Embryonic facial prominence (tissue), 1 donor: Measurements from ENCODE around the gene JMJD4.

Experiments used
- DNase-seq: peaks from one replicate; pipeline ENCODE4 v3.0.0-alpha.2; 2016; ENCODE audit errors: extremely low spot score

Gene JMJD4

DNA sequence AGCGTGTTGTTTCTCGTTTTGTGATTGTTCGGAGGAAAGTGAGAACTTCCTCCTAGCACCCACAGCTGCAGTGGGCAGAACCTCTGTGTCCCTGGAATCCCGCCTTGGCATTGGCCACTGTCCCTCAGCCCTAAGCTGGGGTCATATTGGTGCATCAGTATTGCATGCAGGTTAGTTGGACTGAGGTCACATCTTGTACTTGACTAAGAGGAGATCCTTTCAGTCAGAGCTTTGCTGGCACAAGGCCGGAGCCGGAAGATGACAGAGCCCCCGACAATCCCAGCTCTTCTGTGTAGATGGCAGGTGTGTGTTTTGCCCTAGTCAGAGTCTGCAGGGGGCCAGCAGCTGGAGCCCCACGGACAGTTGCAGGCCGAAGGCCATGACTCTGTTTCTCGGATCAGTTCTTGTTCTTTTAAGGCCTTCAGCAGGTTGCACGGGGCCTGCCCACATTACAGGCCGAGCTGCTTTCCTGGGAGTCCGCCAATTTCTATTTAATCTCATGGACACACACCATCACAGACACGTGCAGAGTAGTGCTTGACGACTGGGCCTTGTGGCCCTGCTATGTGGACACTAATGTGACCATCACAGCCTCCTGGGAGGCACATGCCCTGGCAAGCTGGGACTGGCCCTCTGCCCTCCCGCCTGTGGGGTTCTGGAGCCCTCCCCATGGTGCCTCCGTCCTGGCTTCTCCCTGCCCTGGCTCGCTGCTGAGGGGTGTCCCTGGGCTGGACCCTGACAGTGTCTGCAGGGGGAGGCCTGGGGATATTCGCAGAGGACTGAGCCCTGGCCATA, 15.0 kb upstream of the JMJD4 start:
- no peak for DNase-seq

DNA sequence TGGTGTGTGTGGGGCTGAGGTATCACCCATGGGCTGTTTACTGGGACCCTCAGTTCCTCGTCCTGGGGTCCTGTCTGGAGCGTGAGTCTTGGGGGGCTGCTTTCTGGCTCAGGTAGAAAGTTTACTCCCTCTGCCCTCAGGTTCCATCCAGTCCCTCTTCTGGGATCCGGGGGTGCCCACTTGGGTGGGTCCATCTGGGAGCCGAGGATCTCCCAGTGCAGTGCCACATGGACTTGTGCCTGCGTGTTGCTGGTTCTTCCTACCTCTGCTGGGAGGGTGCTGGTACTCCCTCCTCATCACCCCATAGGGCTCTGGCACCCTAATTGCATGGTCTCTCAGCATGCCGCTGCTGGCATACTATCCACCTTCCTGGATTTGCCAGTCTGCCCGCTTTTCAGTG, 14.1 kb upstream of the JMJD4 start:
- no peak for DNase-seq

DNA sequence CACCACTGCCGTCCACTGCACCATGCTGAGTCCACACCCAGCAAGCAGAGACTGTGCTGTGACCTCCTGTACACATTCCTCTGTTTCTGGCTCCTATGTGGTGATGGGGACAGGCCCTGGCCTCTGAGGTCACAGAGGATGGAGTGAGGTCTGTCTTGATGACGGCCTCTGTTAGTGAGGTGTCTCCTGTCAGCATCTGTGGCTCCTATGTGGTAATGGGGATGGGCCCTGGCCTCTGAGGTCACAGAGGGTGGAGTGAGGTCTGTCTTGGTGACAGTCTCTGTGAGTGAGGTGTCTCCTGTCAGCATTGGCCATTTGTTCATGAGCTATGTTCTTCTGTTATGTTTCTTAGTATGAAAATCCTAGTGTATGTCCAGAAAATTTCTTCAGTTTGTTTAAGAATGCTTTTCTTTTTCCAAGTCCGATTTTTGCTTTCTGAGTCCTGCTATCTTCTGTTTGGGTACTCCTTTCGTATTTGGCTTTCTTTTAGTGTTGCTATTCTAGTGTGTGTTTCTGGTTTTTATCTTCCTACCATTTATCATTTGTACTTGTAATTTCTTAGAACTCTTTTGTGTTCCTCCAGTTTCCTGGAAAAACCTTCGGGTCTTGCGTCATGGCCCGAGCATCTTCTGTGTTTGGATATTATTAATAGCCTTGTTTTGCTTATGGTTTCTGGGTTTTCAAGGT, 13.5 kb upstream of the JMJD4 start:
- no peak for DNase-seq

DNA sequence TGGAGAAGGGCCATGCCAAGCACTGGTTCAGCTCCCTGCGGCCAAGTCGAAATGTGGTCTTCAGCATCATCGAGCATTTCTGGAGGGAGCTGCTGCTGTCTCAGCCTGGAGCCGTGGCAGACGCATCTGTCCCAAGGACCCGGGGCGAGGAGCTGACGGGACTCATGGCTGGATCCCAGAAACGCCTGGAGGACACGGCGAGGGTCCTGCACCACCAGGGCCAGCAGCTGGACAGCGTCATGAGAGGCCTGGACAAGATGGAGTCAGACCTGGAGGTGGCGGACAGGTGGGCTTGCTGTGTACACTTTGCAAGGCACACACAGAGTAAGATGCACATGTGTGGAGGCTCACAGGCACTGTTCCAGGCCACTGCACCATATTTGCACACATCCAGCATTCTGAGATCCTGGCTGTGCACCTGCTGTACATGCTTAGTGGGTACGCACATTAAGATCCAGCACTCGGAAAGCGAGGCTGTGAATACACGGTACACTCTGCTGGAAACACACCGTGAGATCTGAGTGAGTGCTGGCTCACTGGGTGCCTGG, 12.9 kb upstream of the JMJD4 start:
- DNase-seq = no peak

DNA sequence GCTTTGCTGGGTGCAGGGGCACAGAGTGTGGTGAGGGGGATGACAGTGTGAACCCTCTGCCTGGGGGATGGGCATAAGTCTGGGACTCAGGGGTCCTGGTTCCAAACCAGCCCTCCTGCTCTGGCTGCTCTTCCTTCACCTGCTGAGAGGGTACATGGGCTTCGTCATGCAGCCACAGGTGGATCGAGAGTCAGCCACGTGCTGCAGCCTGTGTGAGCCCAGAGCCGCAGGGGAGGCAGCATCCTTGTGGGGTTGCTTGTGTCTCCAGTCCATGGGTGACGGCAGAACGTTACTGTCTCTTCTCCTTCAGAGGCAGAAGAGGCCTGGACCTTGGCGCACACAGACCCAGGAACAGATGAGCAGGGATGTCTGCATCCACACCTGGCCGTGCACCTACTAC, 12.3 kb upstream of the JMJD4 start:
- DNase-seq = no peak

DNA sequence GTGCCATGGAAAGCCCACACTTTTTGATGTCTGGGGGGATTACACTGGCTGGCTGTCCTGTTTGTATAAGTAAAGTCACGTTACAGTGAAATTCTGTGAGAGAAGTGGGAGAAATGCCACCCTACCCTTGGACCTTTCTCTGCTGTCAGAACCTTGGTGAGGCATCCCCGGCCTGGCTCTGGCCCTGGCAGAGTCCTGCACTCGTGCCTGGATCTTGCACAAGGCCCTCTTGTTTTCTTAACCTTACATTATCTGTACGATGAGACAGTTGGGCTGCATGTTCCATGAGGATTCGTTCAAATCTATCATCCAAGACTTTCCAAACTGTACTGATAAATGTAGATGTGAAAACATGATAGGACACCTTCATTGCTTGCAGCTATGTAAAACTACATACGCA, 11.6 kb upstream of the JMJD4 start:
- DNase-seq = no peak

DNA sequence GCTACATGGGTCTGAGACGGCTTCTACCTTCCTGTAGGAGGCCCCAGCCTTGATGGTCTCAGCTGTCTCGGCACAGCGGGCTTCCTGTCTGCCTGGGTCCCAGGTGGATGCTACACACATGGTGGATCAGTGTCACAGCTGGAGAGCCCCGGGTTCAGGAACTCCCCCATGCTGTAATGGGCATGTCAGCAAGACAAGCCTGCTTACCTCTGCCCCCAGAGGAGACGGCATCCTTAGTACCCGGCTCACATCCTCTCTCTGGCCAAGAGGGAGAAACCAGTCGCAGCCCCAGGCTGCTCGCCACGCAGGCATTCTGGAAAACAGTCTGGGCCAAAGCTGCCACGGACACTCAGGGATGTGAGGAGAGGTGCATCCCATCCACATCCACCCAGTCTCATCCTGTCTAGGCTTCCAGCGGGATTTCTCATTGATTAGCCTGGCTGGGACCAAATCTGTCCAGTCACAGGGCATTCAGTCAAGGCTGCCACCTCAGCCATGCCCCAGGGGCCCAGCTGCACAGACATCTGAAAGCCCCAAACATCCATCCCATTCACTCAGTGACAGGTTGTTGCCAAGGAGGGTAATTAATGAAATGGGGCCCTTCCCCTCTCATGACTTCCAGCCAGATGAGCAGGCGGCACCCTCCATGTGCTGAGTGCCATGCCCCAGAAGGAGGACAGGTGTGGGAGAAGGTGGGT, 10.6 kb upstream of the JMJD4 start:
- no peak for DNase-seq

DNA sequence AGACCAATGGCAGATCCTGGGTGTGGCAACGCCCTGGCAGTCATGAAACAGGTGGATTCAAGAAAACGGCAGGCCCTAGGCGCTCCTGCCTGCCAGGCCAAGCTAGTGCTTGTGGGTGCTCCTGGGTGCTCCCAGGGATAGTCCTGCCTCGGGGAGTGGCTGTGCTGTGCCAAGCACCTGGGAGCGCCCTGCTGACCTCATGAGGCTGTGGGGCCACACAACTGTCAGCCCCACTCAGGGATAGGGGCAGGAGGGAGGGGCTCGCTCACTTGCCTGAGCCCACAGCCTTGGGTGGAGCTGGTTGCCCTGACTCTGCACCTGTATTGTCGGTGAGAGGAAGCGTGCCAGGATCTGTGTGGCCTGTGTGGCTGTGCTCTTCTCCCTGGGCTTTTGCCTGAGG, 9.6 kb upstream of the JMJD4 start:
- DNase-seq = no peak

DNA sequence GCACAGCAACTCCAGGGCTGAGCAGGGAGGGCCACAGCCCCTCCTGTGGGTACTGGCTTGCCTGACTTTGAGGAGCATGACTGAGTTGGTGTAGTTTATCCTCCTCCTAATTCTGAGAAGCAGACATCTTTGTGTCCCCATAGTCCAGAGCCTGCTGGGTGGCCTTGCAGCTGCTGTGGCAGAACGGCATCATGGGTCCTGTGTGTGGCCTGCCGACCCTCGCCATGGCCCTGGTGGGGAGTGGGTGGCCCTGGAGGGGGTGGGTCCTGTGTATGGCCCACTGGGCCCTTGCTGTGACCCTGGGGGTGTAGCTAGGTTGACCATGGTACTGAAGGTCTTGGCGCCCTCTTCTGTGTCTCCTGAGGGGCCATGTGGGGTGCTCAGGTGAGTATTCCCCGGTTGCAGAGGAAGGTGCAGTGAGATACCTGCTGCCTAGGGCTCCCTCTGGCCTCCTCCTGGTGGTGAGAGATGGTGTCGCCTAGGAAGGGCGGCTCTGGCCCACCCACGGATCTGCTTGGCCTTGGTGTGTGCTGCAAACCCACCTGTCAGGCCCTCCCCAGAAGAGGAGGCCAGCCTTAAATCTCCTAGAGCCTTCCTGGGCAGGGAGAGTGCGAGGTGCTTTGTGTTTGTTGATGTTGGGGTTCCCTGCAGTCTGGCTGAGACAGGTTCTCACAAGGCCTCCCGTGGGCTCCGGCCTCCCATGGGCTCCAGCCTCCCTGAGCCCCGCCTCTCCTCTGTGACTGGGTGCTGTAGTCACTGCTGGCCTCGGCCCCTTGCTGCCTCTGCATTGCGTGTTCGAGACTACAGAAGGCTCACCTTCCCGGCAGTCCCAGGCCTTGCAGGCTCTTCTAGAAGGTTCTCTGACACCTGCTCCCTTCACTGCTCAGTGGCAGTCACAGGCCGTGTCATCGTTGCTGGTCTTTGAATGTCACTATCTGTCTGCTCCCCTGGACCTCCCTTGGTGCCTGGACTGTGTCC, 7.9 kb upstream of the JMJD4 start:
- no peak for DNase-seq

DNA sequence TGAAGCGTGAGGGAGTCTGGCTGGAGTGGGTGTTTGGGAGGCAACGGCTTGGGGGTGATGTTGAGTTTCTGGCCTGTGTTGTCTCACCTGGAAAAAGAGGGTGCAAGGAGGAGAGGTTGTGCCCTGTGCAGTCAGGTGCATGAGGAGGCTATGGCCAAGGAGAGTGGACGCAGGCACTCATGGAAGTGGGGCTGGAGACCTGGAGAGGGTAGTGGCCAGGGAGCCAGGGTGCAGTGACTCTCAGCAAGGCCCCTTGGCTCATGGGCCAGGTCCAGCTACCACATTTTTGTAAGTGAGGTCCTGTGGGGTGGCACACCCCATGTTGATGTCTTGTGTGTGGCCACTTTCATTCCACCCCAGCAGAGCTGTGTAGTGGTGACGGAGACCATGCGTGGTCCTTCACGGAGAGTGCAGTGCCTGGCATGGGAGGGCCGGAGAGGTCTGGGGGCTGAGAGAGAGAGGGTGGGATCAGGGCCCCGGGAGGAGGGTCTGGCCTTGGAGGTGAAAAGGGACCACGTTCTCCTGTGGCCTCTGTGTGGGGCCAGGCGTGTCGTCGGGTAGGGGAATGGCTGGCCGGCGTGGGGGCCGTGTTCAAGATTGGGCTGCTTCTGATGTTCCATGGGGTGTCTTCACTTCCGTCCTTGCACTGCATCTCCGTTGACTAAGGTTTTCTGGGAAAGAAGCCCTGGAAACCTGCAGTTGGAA, 6.2 kb upstream of the JMJD4 start:
- no peak for DNase-seq

DNA sequence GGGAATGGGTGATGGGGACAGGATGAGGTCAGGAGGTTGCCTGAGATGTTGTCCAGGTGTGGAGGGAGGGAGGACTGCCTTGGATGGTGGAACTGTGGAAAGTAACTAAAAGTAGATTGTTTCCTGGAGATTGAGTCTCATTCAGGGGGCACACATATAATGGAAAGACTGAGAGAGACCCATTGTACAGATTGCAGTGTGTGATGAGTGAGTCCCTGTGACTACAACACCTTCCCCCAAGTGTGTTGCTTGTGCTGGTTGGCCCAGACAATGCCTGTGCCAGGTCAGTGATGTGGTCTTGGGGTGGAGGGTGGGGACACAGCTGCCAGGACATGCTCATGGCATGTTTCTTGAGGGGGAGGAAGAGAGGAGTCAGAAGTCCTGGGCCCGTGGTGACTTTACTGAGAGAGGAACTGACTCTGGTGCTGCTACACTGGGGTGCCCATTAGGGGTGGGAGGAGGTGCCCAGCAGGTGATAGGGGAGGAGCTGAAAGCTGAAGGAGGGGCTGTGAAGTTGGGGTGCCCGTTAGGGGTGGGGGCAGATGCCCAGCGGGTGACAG, 5.4 kb upstream of the JMJD4 start:
- DNase-seq = no peak

DNA sequence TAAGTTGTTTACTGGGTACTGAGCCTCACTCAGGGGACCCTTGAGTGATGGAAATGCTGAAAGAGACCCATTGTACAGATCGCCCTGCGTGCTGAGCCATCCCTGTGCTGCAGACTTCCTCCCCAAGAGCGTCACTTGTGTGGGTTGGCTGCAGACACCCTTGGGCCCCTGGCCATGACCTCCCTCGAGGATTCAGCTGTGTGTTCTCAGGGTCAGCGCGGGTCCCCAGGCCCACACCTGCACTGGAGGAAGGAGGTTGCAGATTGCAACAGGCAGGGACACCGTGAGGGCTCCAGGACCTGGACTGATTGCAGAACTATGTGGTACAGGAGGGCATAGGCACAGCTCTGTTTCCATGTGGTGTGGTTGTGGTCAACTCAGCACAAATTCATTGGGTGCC, 4.5 kb upstream of the JMJD4 start:
- DNase-seq = no peak

DNA sequence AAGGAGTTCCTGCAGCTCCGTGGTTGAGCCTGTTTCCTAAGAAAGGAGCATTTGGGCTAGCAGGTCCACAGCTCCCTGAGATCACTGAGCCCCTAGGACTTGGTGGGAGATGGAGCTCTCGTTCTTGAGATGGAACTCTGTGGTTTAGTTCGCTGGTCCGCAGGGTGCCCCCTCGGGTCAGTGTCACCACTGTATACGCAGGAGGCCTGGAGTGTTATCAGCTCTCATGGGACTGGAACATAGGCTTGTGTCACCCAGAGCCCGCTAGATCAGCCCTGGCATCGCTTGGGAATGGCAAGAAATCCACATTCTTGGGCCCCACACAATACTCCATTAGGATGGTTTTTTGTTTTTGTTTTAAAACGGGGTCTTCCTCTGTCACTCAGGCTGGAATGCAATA, 3.7 kb upstream of the JMJD4 start:
- DNase-seq = no peak

DNA sequence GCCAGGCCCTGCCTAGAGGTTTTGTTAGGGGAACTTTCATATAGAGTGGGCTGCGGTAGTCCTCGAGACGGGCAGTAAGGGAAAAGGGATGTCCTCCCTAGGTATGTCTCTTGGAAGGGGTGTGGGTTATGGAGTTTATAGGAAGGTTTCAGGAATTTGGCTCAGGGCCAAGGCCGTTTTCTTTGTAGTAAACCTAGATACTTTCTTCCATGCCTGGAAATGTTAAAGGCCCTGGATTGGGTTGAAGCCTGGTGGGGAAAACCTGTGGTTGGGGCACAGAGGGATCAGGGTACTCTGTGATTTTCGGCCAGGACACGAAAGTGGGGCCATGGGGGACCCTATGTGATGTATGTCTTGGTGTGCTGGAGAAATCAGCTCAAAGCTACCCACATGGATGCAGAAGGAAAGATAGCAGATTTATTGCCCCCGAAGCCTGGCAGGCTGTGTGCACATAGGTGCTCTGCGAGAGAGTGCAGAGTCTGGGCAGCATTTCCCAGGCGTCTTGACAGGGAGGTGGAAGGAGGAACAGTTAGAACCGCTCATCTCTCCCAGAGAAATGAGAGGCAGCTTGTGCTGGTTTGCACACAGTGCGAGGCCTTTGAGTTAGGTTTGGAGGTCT, 1.8 kb upstream of the JMJD4 start:
- DNase-seq = no peak

DNA sequence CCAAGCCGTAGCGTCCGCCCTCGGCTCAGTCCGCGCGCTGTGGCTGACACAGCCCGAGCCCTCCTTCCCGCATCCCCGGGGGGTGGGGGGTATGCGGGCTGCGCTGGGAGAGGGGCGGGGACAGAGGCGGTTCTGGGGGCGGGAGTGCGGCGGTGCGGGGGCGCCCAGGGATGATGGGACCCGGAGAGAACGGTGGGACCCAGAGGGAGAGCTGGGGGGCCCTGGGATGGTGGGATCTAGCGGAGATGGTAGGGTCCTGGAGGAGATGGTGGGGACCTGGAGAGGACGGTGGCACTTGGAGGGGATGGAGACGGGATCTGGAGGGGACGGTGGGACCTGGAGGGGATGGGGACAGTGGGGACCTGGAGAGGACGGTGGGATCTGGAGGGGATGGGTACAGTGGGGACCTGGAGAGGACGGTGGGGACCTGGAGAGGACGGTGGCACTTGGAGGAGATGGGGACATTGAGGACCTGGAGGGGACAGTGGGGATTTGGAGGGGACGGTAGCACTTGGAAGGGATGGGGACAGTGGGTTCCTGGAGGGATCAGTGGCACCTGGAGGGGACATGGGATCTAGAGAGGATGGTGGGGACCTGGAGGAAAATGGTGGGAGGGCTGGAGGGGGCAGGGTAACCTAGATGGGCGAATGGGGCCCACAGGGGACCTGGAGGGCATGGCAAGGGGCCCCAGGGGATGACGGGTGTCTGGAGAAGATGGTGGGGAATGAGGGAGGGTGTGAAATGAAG, 610 bp upstream of the JMJD4 start:
- no peak for DNase-seq

DNA sequence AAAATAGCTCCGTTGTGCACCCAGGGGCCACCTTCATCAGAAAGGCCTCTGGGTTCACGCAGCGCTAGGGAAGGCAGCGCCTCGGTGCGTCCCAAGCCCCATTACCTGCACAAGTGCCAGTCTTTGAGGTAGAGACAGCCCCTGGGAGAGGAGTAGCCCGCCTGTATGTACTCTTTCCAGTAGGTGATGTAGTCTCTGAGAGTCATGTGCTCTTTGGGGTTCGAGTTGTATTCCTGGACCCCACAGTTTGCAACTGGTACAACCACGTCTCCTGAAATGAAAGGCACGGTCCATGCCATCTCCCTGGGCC, 601 bp downstream of the JMJD4 start:
- no peak for DNase-seq

DNA sequence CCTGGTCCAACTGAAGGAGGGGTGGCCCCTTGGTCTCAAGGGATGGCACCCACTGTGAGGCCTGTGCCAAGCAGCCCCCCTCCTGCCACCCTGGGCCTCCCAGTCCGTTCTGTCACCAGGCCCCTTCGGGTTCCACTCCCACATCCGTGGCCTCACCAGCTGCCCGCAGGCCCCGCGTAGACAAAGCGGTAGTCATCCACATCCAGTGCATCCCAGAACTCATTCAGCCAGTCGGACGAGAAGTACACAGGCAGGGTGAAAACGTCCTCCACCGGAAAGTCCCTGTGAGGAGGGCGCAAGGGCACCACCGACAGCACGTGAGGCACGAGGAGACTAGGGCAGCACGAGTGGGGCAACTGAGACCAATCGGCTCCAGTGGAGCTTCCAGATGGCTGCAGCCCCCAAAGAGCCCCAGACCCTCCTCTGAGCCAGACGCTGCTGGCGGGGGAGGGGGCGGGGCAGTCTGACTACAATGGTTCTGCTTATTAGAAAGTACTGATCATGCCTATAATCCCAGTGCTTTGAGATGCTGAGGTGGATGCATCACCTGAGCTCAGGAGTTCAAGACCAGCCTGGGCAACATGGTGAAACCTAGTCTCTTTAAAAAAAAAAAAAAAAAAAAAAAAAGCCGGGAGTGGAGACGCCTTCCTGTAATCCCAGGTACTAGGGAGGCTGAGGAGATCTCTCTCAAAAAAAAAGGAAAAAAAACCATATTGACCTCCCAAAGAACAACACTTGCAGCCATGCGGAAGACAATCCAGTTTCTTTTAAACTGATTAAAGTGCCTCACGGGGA, 1.2 kb downstream of the JMJD4 start:
- DNase-seq = no peak

DNA sequence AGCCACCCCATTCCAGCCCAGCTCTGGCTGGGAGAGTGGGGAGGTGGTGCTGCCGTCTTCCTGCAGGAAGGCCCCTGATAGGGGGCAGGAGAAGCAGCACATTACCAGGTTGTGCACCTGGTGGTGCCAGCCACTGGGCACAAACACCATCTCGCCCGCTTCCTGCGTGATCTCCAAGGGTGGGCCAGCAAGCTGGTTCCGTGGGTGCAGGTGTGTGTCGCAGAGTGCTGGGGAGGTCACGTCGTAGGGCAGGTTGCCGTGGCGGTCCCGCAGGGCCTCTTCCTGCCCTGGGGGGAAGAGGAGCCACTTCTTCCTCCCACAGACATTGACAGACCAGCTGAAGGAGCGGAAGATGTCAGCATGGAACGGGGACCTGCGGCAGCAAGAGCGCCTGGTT, 1.8 kb downstream of the JMJD4 start:
- DNase-seq = no peak
